CD4-positive, alpha-beta T cell (primary cell): ENCODE data around the gene SCUBE1. TPM values are rescaled to one million over a fixed set of nuclear protein-coding genes. Genes with fewer than 3 reads are reported as not detected.
A peak's percentile ranks its signal among the peaks of the same experiment; 100 is the strongest.

Experiments used
- ATAC-seq: fragments of 200-7000 bp; cut with Tn5 transposase; one replicate; pipeline ENCODE4 v1.10.0; 2022; ENCODE audit warnings: mild to moderate bottlenecking; ENCODE audit not compliant: poor library complexity
- CTCF ChIA-PET: fragments of 350-600 bp; sonication (Branson Sonifier 250); formaldehyde crosslinking; loops from one replicate; lab custom pipeline; 2021; ENCODE audit warnings: antibody characterized with exemption, inconsistent platforms; lab: Charles Lee
- POLR2A ChIA-PET: fragments of 350-600 bp; sonication (Branson Sonifier 250); formaldehyde crosslinking; loops from one replicate; lab custom pipeline; 2021; ENCODE audit warnings: antibody characterized with exemption, inconsistent platforms; lab: Charles Lee
- DNase-seq, 14 experiments: peaks; one replicate each; pipeline ENCODE4 v3.0.0-alpha.2; 2013 to 2020; ENCODE audit warnings: mixed read lengths in 2 of 14
- H3K27ac ChIP-seq, 2 donors: one replicate each; pipeline versions ENCODE4 v1.5.1 to v1.7.0; 2013; ENCODE audit warnings: low read length in 2 of 2, low read depth in 1 of 2, mild to moderate bottlenecking in 1 of 2
- H3K27me3 ChIP-seq, 2 experiments: 1 replicate in 1 of 2; 2 replicates in 1 of 2; pipeline versions ENCODE4 v1.6.1 to v1.7.0; 2013; ENCODE audit warnings: low read length in 2 of 2, control low read depth in 1 of 2, mild to moderate bottlenecking in 1 of 2, moderate library complexity in 1 of 2; ENCODE audit not compliant: insufficient read depth in 2 of 2, control insufficient read depth in 1 of 2
- H3K36me3 ChIP-seq: one replicate; pipeline ENCODE4 v1.6.1; 2013; ENCODE audit warnings: low read length, control low read depth; ENCODE audit not compliant: insufficient read depth
- H3K4me1 ChIP-seq: one replicate; pipeline ENCODE4 v1.6.1; 2013; ENCODE audit warnings: low read length, control low read depth; ENCODE audit not compliant: insufficient read depth
- H3K4me3 ChIP-seq: one replicate; pipeline ENCODE4 v1.5.1; 2013; ENCODE audit warnings: mild to moderate bottlenecking, low read length, moderate library complexity
- H3K9me3 ChIP-seq, 2 experiments: 1 replicate in 1 of 2; 2 replicates in 1 of 2; pipeline versions ENCODE4 v1.6.1 to v1.7.0; 2013; ENCODE audit warnings: low read length in 2 of 2, mild to moderate bottlenecking in 2 of 2, control low read depth in 1 of 2, moderate library complexity in 1 of 2; ENCODE audit not compliant: control insufficient read depth in 1 of 2, insufficient read depth in 1 of 2
- H3K27ac Mint-ChIP-seq: one replicate; pipeline ENCODE4 v1.8.0; 2020; ENCODE audit warnings: mixed read lengths
- H3K27me3 Mint-ChIP-seq: one replicate; pipeline ENCODE4 v1.8.0; 2021; ENCODE audit warnings: mixed read lengths
- H3K36me3 Mint-ChIP-seq: one replicate; pipeline ENCODE4 v1.8.0; 2021; ENCODE audit warnings: low read depth, mixed read lengths
- H3K4me1 Mint-ChIP-seq: one replicate; pipeline ENCODE4 v1.8.0; 2021; ENCODE audit warnings: low read depth, mixed read lengths
- H3K4me3 Mint-ChIP-seq: one replicate; pipeline ENCODE4 v1.8.0; 2020; ENCODE audit warnings: mild to moderate bottlenecking, mixed read lengths
- H3K9me3 Mint-ChIP-seq: one replicate; pipeline ENCODE4 v1.8.0; 2020; ENCODE audit warnings: mixed read lengths
- intact Hi-C, 2 experiments: fragments of 100-400 bp; cut with DNase I in 1 of 2; cut with micrococcal nuclease in 1 of 2; formaldehyde crosslinking; loops; one replicate each; pipeline versions ENCODE4 v1.15.1 to v1.9.0; 2023 to 2025; cut with DNase I, micrococcal nuclease
- total RNA-seq, 174 experiments: library from RNA in 2 of 174; stranded (reverse) in 2 of 174; gene quantifications; one replicate each; pipeline ENCODE4 v1.2.3 and lab custom pipeline; 2021 to 2026
- TF ChIP-seq, protein P1 (sequence below): fragments of 200-600 bp; IDR thresholded peaks from one replicate; pipeline ENCODE4 v1.8.0; 2022; ENCODE audit warnings: antibody characterized with exemption, mild to moderate bottlenecking

Gene SCUBE1
- total RNA-seq, 2 experiments from 2014 or later = not detected

DNA sequence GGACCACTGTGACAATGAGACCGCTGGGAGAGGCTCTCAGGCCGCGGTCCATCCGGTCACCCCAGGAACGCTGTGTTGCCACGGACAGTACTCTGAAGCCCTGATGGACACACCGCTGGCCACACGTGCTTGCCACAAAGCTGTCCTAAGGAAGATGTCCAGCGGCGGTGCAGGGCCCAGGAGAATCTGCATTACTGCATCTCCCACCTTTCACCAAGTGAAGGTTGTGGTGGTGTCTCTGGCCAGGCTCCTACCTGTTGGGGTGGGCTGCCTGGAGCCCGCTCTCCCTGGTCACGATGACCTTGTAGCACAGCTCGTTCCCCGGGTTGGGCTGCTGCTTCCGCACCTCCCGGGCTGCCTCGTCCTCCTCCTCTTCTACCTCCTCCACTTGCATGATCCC is 160.4 kb downstream of the SCUBE1 start:
- intact Hi-C loops = no loop called here
- Mint-ChIP-seq H3K4me1 (peaks cover 20% of the 10 kb centered on the region), H3K4me3 (no peak overlapping the region), H3K9me3 (no peaks in the 10 kb centered on the region), H3K27ac (no peak overlapping the region), H3K27me3 (no peaks in the 10 kb centered on the region), H3K36me3 (peaks cover 12% of the 10 kb centered on the region)
- peaks cover 21% of the 10 kb centered on the region for H3K4me1 ChIP-seq
- H3K27me3 ChIP-seq = no peaks in the 10 kb centered on the region
- POLR2A ChIA-PET = no interaction called here
- ATAC-seq (no peak), DNase-seq (no peak)
- H3K36me3 ChIP-seq = peaks cover 23% of the 10 kb centered on the region
- TF ChIP-seq, protein P1, sequence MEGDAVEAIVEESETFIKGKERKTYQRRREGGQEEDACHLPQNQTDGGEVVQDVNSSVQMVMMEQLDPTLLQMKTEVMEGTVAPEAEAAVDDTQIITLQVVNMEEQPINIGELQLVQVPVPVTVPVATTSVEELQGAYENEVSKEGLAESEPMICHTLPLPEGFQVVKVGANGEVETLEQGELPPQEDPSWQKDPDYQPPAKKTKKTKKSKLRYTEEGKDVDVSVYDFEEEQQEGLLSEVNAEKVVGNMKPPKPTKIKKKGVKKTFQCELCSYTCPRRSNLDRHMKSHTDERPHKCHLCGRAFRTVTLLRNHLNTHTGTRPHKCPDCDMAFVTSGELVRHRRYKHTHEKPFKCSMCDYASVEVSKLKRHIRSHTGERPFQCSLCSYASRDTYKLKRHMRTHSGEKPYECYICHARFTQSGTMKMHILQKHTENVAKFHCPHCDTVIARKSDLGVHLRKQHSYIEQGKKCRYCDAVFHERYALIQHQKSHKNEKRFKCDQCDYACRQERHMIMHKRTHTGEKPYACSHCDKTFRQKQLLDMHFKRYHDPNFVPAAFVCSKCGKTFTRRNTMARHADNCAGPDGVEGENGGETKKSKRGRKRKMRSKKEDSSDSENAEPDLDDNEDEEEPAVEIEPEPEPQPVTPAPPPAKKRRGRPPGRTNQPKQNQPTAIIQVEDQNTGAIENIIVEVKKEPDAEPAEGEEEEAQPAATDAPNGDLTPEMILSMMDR = no peak
- CTCF ChIA-PET = no interaction called here
- H3K27ac ChIP-seq = no peak overlapping the region
- no peaks in the 10 kb centered on the region for H3K9me3 ChIP-seq
- H3K4me3 ChIP-seq = no peak overlapping the region

DNA sequence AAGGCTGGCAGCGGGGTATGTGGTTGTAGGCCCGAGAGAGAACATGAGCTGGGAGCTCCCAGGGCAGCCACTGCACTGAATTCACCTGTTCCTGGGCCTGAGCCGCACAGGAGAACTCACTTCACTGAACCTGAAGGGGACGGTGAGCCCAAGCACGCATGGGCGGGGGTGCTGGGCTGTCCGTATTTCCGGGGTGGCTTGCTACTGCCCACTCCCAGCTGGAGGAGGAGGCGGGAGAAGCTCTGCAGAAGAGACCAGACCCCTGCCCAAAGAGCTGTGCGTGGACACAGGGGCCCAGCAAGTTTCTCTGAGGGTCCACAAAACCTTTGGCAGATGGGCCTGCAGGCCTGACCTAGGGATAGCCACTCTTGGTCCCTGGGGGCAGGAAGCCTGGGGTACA is 161.1 kb downstream of the SCUBE1 start:
- TF ChIP-seq, protein P1 = no peak
- DNase-seq (no peak), ATAC-seq (no peak)
- no peaks in the 10 kb centered on the region for H3K27me3 Mint-ChIP-seq
- Histone ChIP-seq H3K9me3 (no peaks in the 10 kb centered on the region), H3K4me3 (no peak overlapping the region), H3K27me3 (no peaks in the 10 kb centered on the region), H3K27ac (no peak overlapping the region), H3K36me3 (peaks cover 24% of the 10 kb centered on the region), H3K4me1 (peaks cover 19% of the 10 kb centered on the region)
- intact Hi-C loops = no loop called here
- peaks cover 17% of the 10 kb centered on the region for H3K4me1 Mint-ChIP-seq
- H3K4me3 Mint-ChIP-seq = no peak overlapping the region
- peaks cover 12% of the 10 kb centered on the region for H3K36me3 Mint-ChIP-seq
- peak overlapping the region; percentile 20 for H3K27ac Mint-ChIP-seq
- no peaks in the 10 kb centered on the region for H3K9me3 Mint-ChIP-seq
- POLR2A ChIA-PET = no interaction called here
- CTCF ChIA-PET = no interaction called here

DNA sequence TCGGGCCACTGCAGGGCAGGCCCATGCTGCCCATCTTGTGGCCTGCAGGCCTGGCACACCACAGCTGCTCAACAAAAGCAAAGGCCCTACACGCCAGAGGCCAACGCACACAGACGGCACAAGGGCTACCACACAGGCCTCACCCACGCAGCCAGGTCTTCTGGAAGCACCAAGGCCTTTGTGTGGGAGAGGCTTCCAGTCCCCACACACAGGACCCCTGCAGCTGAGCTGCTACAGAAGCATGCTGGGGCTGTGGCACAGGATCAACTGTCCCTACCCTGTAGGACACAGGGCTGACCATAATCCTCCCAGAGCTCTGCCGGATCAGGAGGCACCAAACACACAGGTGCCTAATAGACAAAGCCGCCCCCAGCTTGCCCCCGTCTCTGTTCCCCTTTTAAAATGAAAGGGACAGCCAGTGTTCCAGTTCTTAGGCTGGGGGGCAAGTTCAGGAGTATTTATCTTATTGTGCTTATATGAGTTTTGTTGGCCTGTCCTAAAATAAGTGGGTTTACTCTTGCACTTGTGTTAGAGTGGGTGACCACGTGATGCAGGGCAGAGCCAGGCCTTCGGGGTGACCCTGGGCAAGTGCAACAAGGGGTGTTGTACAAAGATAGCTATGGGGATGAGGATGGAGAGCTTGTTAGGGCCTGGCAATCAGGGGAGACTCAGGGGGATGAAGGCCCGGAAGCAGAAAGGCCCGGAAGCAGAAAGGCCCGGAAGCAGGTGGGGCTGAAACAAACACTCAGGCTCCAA is 161.7 kb downstream of the SCUBE1 start:
- H3K9me3 ChIP-seq = no peaks in the 10 kb centered on the region
- intact Hi-C loops = no loop called here
- peaks cover 12% of the 10 kb centered on the region for H3K36me3 Mint-ChIP-seq
- peaks cover 18% of the 10 kb centered on the region for H3K4me1 ChIP-seq
- H3K4me1 Mint-ChIP-seq = peaks cover 17% of the 10 kb centered on the region
- DNase-seq (no peak), ATAC-seq (no peak)
- TF ChIP-seq, protein P1 = no peak
- no peaks in the 10 kb centered on the region for H3K27me3 Mint-ChIP-seq
- H3K27ac ChIP-seq = no peak overlapping the region
- POLR2A ChIA-PET = no interaction called here
- no peaks in the 10 kb centered on the region for H3K9me3 Mint-ChIP-seq
- peak overlapping the region; percentile 20 for H3K27ac Mint-ChIP-seq
- H3K4me3 ChIP-seq = no peak overlapping the region
- CTCF ChIA-PET = no interaction called here
- H3K36me3 ChIP-seq = peaks cover 24% of the 10 kb centered on the region
- H3K27me3 ChIP-seq = no peaks in the 10 kb centered on the region
- peak overlapping the region; percentile 64 for H3K4me3 Mint-ChIP-seq
